ENCODE measurements around the gene INHBE.
"Not testable (repeated sequence)": the region's sequence is repeated elsewhere in the genome, so short reads cannot be mapped to it uniquely, and the experiment has no call there.

INHBE gene

GRCh38 chr12:57498132-57498502 lies 43.0 kb downstream of the INHBE start:
- no peak for DNase-seq

DNA sequence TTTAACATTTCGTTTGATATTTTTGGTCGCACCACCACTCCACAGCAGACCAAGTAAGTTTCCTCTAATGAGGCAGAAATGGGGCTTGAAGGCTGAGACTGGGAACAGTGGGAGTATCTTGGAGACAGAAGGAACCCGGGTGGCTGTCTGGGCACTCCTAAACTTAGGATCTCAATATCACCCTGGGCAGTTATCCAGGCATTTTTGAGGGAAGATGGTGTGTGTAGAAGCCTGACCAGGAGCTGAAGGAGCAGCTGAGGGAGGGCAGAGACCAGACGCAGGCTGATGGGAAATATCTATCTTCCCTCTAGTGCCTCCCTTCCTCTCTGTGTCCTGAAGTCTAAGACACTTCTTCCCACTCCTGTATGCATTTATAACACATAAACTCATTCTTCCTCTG lies 43.5 kb downstream of the INHBE start:
- no peak for DNase-seq

DNA sequence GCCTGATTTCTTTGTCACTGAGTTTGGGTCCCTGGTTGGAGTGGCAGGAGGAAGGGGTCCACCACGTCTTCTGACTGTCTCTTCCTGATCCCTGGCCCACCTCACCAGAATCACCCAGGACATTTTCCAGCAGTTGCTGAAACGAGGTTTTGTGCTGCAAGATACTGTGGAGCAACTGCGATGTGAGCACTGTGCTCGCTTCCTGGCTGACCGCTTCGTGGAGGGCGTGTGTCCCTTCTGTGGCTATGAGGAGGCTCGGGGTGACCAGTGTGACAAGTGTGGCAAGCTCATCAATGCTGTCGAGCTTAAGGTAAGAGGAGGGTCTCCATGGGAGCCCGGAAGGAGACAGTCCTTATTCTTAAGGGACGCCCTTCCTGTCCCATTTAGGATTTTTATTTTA lies 45.1 kb downstream of the INHBE start:
- no peak for DNase-seq

- not testable (repeated sequence) for DNase-seq
Measured at GRCh38 chr12:57502311-57502969, 47.3 kb downstream of the INHBE start.

DNA sequence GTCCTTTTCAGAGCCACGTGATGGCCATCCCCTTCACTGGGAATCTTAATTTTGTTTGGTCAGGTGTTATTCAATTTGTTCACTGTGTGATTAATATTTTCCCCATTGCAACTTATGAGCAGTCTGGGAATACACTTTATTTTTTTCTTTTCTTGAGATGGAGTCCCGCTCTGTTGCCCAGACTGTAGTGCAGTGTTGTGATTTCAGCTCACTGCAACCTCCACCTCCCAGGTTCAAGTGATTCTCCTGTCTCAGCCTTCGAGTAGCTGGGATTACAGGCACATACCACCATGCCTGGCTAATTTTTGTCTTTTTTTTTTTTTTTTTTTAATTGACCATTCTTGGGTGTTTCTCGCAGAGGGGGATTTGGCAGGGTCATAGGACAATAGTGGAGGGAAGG lies 51.4 kb downstream of the INHBE start:
- not testable (repeated sequence) for DNase-seq
